ENCODE measurements around the gene CYP2A7. TPM values are rescaled to one million over a fixed set of nuclear protein-coding genes. Genes with fewer than 3 reads are reported as not detected.
"Not testable (repeated sequence)": the region's sequence is repeated elsewhere in the genome, so short reads cannot be mapped to it uniquely, and the experiment has no call there.

Gene CYP2A7, protein sequence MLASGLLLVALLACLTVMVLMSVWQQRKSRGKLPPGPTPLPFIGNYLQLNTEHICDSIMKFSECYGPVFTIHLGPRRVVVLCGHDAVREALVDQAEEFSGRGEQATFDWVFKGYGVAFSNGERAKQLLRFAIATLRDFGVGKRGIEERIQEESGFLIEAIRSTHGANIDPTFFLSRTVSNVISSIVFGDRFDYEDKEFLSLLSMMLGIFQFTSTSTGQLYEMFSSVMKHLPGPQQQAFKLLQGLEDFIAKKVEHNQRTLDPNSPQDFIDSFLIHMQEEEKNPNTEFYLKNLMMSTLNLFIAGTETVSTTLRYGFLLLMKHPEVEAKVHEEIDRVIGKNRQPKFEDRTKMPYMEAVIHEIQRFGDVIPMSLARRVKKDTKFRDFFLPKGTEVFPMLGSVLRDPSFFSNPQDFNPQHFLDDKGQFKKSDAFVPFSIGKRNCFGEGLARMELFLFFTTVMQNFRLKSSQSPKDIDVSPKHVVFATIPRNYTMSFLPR
- not detected for polyA plus RNA-seq

GRCh38 chr19:40882062-40882461 is at the start of gene CYP2A7:
Gene CYP2A7, minus strand, starts transcription at chr19:40882231. Its CDS starts 21 bp downstream, at chr19:40882210.
- H3K27ac ChIP-seq (ENCODE audit: low read depth, low read length) = not testable (repeated sequence)
- 74 to 90% (median 85%) methylated on average over 3 of the region's 3 CpGs for WGBS, 3 donors

GRCh38 chr19:40930799-40931198 is 48.8 kb upstream of the CYP2A7 start:
- 86 to 88% (median 87%) methylated on average over 2 of the region's 2 CpGs for WGBS, 3 donors
- not testable (repeated sequence) for H3K27ac ChIP-seq (ENCODE audit: low read depth, low read length)

GRCh38 chr19:40929942-40930341 is 47.9 kb upstream of the CYP2A7 start:
- H3K27ac ChIP-seq (ENCODE audit: low read depth, low read length) = not testable (repeated sequence)
- 62 to 73% (median 73%) methylated on average over 2 to 3 of the region's 3 CpGs for WGBS, 3 donors

DNA sequence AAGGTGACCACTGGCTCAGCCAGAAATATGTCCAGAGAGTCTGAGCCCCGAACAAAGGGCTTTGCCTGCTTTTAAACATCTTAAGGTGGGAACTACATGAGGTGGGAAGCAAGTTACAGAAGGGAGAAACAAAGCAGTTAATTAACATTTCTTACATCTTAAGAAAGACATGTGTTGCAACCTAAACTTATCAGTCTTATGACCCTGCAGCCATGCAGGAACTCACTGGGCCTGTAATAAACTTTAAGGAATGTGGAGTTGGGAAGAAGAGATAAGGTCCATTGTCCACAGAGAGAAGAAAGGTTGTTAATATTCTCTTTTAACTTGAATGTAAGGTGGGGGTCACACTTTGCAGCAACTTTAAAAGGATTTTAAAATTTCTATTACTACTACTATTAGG is 46.8 kb upstream of the CYP2A7 start:
- H3K27ac ChIP-seq (ENCODE audit: low read depth, low read length) = no peak overlapping the region
- WGBS, 3 donors = 54 to 62% (median 56%) methylated on average over 1 of the region's 1 CpG

GRCh38 chr19:40927567-40927966 is 45.5 kb upstream of the CYP2A7 start:
- no peak overlapping the region for H3K27ac ChIP-seq (ENCODE audit: low read depth, low read length)

GRCh38 chr19:40926276-40926675 is 44.2 kb upstream of the CYP2A7 start:
- H3K27ac ChIP-seq (ENCODE audit: low read depth, low read length) = not testable (repeated sequence)
- WGBS, 3 donors = 83 to 97% (median 90%) methylated on average over 1 of the region's 1 CpG

More at GRCh38 chr19:40927567-40927966, 45.5 kb upstream of the CYP2A7 start:
- 60 to 84% (median 80%) methylated on average over 3 of the region's 3 CpGs for WGBS, 3 donors

DNA sequence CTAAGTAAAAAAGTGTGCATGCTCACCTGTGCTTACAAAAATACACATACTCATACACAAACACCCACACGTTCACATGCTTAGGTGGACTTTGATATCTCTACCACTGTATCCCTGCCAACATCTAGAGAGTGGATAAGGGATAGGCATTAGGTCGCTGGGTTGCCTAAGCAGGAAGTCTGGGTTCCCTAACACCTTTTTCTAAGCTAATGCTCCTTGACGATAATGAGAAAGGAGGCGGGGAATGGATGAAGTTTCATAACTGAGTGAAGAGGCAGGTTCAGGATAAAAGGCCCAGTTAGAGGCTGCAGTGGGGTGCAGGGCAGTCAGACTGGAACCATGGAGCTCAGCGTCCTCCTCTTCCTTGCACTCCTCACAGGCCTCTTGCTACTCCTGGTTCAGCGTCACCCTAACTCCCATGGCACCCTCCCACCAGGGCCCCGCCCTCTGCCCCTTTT is 41.9 kb upstream of the CYP2A7 start:
- 62 to 75% (median 75%) methylated on average over 7 of the region's 7 CpGs for WGBS, 3 donors
- no peak overlapping the region for H3K27ac ChIP-seq (ENCODE audit: low read depth, low read length)

GRCh38 chr19:40922237-40923160 is 40.5 kb upstream of the CYP2A7 start:
- H3K27ac ChIP-seq (ENCODE audit: low read depth, low read length) = not testable (repeated sequence)
- WGBS, 3 donors = 44 to 47% (median 46%) methylated on average over 11 of the region's 11 CpGs

DNA sequence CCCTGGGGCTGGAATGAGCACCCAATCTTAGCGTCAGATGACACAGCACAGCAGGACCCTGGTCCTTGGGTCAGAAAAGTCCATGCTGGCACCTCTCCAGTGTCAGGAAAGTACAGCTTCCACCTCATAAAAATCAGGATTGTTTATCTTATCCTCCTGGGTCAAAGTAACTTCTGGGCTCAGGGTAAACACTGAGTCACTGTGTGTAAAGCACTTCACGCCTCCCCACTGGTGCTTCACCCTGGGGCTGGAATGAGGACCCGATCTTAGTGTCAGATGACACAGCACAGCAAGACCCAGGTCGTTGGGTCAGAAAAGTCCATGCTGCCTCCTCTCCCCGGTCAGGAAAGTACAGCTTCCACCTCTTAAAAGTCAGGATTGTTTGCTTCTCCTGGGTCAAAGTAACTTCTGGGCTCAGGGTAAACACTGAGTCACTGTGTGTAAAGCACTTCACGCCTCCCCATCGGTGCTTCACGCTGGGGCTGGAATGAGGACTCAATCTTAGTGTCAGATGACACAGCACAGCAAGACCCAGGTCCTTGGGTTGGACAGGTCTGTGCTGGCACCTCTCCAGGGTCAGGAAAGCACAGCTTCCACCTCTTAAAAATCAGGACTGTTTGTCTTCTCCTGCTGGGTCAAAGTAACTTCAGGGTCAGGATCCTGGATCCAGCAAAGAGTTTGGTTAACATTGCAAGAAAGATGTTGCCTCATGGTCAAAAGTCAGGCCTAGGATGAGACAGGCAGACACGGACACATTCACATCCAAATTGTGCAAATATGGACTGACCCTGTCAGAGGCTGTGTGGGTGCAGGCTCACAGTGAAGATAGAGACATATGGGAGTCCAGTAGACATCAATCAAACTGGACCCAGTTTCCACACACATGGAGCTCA is 39.2 kb upstream of the CYP2A7 start:
- 31 to 59% (median 39%) methylated on average over 9 of the region's 9 CpGs for WGBS, 3 donors
- no peak overlapping the region for H3K27ac ChIP-seq (ENCODE audit: low read depth, low read length)

GRCh38 chr19:40920300-40921004 is 38.4 kb upstream of the CYP2A7 start:
- no peak overlapping the region for H3K27ac ChIP-seq (ENCODE audit: low read depth, low read length)
- WGBS, 3 donors = 82 to 95% (median 93%) methylated on average over 4 of the region's 4 CpGs

DNA sequence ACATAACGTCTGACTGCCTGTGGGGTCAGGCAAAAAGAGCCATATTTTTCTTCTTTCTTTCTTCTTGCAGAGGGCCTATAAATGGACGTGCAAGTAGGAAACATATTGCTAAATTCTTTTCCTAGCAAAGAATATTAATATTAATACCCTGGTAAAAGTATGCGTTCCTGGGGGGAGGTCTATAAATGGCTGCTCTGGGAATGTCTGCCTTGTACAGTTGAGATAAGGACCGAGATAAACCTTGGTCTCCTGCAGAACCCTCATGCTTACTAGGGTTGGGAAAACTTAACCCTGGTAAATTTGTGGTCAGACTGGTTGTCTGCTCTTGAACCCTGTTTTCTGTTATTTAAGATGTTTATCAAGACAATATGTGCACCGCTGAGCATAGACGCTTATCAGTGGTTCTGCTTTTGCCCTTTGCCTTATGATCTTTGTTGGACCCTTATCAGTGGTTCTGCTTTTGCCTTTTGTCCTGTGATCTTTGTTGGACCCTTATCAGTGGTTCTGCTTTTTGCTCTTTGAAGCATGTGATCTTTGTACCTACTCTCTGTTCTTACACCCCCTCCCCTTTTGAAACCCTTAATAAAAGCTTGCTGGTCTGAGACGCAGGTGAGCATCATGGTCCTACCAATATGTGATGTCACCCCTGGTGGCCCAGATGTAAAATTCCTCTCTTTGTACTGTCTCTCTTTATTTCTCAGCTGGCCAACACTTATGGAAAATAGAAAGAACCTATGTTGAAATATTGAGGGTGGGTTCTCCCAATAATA is 37.7 kb upstream of the CYP2A7 start:
- H3K27ac ChIP-seq (ENCODE audit: low read depth, low read length) = not testable (repeated sequence)
- WGBS, 3 donors = 74 to 91% (median 88%) methylated on average over 7 of the region's 7 CpGs

- H3K27ac ChIP-seq (ENCODE audit: low read depth, low read length) = not testable (repeated sequence)
- WGBS, 3 donors = 43 to 49% (median 44%) methylated on average over 2 of the region's 2 CpGs
Observed at GRCh38 chr19:40918303-40918702, 36.3 kb upstream of the CYP2A7 start.

- no peak overlapping the region for H3K27ac ChIP-seq (ENCODE audit: low read depth, low read length)
- WGBS, 3 donors = 39 to 50% (median 42%) methylated on average over 6 of the region's 6 CpGs
Observed at GRCh38 chr19:40908976-40909375, 26.9 kb upstream of the CYP2A7 start.

GRCh38 chr19:40907968-40908735 is 26.1 kb upstream of the CYP2A7 start:
- no peak overlapping the region for H3K27ac ChIP-seq (ENCODE audit: low read depth, low read length)
- WGBS, 3 donors = 22 to 28% (median 26%) methylated on average over 21 of the region's 21 CpGs

DNA sequence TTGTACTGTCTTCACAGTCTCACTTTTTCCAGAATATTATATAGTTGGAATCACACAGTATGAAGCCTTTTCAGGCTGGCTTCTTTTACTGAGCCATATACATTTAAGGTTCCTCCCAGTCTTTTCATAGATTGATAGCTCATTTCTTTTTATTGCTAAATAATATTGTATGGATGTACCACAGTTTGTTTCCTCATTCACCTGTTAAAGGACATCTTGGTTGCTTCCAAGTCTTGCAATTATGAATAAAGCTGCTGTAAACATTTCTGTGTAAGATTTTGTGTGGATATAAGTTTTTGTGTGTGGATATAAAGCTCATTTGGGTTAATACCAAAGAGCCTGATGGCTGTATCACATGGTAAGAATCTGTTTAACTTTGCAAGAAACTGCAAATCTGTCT is 24.5 kb upstream of the CYP2A7 start:
- no peak overlapping the region for H3K27ac ChIP-seq (ENCODE audit: low read depth, low read length)

GRCh38 chr19:40904673-40905156 is 22.7 kb upstream of the CYP2A7 start:
- H3K27ac ChIP-seq (ENCODE audit: low read depth, low read length) = not testable (repeated sequence)
- 64 to 70% (median 69%) methylated on average over 10 of the region's 10 CpGs for WGBS, 3 donors

All from adipose tissue (tissue), 3 donors.